Activated gamma-delta T cell treated with Interleukin-2 at 50 U/mL for 16 hours (primary cell): ENCODE results near the gene UTP25.
"Not testable (repeated sequence)": the region's sequence is repeated elsewhere in the genome, so short reads cannot be mapped to it uniquely, and the experiment has no call there.

ENCODE experiments used
- DNase-seq: peaks from one replicate; pipeline ENCODE4 v3.0.0-alpha.2; 2020

Gene UTP25, protein sequence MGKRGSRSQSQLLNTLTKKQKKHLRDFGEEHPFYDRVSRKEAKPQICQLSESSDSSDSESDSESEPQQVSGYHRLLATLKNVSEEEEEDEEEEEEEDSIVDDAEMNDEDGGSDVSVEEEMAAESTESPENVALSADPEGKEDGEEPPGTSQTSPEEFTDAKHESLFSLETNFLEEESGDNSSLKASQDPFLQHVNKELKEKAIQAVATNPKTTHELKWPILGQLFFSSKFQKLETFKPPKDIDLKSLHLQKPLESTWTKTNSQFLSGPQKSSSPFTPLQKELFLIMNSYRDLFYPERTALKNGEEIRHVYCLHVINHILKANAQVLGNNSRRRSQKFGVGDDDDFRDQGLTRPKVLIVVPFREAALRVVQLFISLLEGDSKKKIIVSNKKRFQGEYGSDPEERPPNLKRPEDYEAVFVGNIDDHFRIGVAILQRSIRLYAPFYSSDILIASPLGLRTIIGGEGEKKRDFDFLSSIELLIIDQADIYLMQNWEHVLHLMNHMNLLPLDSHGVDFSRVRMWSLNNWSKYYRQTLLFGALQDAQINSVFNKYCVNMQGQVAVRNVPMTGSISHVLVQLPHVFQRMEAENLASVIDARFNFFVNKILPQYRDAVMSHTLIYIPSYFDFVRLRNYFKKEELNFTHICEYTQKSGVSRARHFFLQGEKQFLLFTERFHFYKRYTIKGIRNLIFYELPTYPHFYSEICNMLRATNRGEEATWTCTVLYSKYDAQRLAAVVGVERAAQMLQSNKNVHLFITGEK

DNA sequence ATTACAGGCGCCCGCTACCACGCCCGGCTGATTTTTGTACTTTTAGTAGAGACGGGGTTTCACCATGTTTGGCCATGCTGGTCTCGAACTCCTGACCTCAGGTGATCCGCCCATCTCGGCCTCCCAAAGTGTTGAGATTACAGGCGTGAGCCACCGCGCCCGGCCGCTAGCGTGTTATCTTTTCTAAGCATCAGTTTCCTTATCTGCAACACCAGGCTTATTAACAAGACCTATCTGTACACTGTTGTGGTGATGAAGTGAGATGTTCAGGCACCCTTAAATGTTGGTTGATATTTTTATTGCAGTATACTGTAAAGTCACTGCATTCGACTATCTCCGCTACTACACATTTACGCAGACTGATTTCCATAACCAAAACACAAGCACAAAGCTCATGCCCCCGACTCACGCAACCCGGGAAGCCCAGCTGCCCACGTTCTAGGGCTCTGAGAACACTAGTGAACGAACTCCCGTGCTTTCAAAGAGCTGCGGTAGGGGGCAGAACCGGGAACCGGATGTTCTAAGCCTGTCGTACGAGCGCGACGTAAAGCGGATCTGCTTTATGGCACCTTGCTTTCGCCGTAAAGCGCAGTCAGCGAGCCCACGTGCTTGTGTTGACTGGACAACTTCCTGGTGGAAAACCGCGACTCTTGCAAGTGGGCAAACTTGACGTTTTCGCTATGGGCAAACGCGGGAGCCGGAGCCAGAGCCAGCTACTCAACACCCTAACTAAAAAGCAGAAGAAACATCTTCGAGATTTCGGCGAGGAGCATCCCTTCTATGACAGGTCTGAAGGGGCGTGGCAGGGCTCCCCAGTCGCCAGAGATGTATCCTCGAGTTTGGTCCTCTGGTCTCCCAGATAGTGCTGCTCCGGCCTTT lies at the start of gene UTP25:
Gene UTP25, plus strand, starts transcription at position 589 of the 879 bp plus-strand sequence. Its CDS starts 92 bp downstream, at position 681.
- DNase-seq, result peak; percentile 93

DNA sequence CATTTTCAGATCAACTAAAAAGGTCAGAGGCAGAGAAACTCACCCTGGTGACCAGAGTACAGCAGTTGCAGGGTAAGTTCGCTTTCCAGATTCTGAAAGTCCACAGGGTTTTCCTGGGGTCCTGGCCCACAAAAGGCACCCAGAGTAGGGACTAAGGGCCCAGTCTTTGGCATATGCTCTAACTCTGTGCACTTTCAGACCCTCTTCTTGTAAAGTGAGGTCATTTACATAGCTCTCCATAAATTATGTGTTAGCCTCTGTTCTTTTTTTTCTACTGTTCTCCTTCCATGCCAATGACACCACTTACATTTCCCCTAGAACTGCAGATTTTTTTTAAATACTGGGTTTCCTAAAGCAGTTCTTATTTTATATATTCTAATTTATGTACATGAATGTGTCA lies 49.7 kb upstream of the UTP25 start:
- DNase-seq, result no peak

DNA sequence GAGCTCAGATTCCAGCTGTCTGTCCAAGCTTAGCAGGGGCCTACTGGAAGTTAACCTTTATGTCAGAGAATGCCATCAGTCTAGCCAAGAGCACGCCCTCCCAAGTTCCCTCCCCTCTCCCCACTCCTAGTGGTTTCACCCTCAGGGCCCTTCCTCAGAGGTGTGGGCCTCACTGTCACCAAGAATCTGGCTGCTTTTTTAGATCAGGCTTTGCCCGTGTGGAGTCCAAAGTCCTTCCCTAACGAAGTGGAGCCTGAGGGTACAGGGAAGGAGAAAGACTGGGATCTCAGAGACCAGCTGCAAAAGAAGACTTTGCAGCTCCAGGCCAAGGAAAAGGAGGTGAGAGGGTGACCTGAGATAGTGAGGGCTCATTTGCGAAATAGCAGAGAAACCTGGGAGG lies 47.5 kb upstream of the UTP25 start:
- no peak for DNase-seq

DNA sequence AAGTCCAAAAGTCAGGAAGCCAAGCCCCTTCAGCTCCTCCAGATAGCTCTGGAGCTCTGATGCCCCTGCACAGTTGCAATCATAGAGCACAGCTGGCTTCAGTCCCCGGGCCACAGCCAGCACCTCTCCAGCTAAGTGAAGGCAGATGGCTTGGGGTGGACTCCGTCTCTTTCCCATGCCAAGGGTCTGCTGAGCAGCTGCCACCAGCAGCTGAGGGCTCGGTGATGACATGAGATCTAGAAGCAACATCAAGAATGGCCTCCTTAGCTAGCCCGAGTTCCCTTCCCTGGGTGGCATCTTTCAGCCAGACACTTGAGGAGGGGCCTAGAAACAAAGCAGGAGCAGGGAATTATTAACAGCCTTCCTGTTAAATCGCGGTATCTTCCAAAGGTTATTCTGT lies 44.4 kb upstream of the UTP25 start:
- no peak for DNase-seq

DNA sequence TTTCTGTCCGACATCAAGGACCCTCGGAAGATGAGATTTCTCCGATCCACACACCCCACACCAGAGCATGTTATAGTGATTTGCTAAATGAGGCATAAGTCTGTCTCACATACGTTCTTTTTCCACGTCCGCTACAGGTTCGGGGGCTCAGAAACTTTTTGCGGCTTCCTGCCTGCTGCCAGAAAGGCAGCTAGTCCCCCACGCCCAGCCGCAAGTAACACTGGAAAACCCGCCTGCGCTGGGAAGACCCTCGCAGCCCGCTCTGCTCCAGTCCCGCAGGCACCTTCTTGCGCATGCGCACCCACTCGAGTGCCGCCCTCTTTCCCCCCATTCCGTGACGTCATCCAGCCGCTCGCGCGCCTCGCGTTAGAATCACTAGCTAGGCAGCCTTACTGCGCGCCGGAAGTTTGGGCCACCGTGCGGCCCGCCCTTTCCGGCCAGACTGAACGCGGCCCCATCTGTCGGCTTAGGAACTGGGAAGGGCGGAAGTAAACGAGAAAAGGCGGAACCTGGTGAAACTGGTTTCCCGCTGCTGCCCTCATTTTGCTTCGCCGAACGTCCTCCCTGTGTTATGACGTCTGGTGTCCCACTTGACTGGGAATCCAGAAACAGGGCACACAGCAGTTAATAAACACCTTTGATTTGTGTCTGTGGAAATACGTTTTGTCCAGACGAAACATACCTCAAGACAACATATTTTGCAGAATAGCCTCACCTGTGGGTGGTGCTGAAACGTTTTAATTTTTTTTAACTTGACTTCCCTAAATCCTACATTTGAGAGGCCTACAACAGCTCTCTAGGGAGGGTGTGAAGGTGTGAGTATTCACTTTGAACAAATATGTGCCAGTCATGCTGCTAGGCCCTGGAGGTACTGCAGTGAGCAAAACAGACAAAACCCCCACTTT lies 43.3 kb upstream of the UTP25 start, which contains the start of gene C1orf74:
Gene C1orf74, minus strand, starts transcription at position 295 of the 905 bp plus-strand sequence. CDS start 925 bp downstream, outside the sequence.
- DNase-seq, result peak; percentile 99

DNA sequence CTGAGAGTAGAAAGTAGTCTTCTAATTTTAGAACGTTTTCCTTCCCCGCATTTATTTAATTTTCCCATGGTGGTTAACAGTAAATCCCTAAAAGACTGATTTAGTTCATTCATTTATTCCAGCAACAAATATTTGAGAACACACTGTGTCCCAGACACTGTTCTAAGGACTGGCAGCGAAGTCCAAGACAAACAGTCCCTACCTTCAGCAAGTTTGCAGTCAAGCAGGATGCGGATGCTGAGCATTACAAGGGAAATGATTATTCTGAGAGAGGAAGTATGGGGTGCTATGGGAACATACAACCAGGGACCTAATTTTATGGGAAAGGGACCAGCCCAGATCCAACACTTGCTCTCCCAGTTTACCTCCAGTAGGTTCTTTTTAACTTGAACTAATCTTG lies 42.2 kb upstream of the UTP25 start:
- DNase-seq, result no peak

DNA sequence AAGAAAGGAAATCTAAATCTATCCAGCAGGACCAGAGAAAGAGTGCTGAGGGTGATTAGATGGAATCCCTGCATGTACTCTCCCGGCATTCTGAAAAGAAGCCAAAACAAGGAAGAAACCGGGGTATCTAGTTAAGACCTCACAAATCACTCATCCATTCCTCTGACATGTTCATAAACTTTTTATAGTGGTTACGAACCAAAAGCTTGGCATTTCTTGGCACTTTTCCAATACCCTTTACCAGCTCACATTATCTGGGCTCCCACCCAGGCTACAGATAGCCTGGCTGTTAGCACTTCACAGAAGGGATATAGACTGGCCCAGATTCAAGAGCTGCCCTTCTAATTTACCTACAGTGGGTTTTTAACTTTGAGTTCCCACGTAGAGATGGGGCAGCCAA lies 41.6 kb upstream of the UTP25 start:
- DNase-seq, result no peak

DNA sequence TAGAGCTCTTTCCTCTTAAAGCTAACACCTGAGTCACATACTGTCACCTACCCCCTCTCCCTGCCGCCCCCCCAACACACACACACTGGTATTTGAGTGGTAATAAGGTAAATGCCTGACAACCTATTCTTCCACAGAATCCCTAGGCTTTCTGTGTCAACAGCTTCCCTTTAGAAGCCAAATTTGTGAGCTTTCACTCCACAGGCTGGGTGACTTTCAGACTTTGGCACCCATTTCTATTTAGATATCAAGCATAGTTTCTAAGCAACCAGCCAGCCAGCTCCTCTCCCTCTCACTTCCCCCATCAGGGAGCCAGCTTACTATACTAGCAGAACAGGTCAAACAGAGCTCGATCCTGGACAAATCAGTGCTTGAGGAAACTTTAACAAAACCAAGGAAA lies 40.2 kb upstream of the UTP25 start:
- no peak for DNase-seq

DNA sequence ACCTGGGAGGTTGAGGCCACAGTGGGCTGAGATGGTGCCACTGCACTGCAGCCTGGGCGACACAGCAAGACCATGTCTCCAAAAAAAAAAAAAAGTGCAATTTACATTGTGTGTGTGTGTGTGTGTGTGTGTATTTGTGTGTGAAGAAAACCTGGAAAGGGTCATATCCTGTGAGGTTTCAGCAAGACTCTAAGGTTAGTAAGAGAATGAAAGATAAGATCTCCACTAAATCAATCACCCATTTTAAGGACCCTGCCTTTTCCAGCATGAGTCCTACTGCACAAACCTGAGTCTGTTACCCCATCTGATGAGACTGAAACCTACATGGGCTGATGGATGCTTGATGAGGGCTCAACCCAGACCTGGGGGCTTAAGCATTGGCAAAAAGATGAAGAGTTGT lies 38.5 kb upstream of the UTP25 start:
- DNase-seq, result no peak

DNA sequence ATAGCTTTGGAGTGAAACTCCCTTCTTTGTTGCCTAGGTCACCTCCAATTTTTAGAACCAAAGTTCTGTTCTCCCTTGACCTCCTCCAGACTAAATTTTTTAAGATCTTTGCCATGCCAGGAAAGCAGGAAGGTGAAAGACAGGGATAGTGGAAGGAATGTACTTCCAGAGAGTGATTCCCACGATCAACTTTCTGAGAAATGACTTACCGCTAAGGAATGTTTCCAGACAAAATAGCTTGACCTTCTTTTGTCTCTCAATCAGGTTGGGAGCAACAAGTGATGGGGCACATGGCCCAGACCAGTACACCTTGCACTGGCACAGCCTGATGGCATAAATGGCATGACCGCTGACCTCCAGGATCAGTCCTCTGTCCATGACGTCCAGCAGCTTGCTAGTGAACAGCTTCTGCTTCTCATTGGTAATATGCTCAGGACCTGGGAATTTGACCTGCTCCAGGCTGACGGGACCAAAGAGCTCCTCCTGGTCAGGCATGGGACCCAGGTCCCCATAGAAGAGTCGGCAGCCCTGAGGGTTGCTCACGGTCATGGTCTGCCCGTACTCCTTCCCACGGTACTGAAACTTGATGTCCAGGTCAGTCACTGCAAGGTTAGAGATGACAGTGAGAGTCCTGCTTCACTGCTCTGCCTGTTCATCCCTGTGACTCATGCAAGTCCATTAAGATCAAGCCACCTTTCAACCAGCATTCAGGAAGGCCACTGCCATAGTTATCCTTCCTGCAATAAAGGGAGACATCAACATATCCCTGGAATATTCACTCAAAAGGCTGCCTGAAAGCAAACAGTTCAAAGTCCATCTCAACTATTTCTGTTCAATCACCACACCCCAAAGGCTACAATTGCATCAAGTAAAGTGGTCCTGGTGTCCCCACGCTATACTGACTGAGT lies 37.2 kb upstream of the UTP25 start:
- DNase-seq, result no peak

DNA sequence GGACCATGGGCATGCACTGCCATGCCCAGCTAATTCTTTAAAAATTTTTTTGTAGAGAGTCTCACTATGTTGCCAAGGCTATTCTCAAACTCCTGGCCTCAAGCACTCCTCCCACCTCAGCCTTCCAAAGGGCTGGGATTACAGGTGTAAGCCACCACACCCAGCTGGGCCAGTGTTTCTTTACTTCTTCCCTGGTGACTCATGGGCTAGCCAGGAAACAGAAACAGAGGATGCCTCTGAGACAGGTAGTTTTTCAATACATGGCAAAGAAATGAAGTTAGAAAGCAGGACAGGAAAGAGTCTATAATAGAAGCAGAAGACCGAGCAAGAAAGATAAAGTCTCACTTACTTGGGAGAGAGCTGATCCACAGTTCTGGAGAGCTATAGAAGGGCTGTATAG lies 35.9 kb upstream of the UTP25 start:
- DNase-seq, result no peak

DNA sequence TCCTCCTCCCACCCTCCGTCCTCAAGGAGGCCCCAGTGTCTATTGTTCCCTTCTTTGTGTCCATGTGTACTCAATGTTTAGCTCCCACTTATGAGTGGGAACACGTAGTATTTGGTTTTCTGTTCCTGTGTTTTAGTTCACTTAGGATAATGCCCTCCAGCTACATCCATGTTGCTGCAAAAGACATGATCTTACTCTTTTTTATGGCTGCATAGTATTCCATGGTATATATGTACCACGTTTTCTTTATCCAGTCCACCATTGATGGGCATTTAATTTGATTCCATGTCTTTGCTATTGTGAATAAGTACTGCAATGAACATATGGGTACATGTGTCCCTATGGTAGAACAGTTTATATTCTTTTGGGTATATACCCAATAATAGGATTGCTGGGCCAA lies 34.1 kb upstream of the UTP25 start:
- DNase-seq, result not testable (repeated sequence)

DNA sequence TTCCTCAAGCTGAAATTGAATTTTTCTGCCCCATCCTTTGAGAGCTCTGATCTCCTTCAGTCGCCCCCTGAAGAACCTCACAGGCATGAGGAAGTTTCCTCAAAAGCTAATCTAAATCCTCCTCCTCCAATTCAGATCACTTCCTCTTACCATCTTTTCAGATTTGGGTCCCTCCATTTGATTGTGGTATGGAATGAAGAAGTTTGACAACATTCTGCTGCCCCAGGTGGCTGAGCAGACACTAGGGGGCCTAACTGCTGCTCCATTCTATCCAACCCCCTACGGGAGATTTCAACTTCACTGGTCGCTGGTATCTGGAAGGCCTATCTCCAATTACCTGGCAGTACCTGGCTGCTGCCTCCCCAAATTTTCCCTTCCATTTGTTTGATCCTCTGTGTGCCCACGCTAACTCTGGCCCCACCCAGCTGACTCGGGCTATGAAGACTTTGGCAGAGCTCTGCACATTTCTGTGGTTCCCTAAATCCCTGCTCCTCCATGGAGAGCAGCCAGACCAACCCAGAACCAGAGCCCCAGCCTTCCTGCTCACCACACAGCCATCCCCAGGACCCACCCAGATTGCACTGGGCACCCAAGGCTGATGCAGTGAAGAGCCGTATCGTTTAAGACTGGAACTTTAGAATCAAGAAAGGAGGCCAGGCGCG lies 29.7 kb upstream of the UTP25 start:
- DNase-seq, result no peak

DNA sequence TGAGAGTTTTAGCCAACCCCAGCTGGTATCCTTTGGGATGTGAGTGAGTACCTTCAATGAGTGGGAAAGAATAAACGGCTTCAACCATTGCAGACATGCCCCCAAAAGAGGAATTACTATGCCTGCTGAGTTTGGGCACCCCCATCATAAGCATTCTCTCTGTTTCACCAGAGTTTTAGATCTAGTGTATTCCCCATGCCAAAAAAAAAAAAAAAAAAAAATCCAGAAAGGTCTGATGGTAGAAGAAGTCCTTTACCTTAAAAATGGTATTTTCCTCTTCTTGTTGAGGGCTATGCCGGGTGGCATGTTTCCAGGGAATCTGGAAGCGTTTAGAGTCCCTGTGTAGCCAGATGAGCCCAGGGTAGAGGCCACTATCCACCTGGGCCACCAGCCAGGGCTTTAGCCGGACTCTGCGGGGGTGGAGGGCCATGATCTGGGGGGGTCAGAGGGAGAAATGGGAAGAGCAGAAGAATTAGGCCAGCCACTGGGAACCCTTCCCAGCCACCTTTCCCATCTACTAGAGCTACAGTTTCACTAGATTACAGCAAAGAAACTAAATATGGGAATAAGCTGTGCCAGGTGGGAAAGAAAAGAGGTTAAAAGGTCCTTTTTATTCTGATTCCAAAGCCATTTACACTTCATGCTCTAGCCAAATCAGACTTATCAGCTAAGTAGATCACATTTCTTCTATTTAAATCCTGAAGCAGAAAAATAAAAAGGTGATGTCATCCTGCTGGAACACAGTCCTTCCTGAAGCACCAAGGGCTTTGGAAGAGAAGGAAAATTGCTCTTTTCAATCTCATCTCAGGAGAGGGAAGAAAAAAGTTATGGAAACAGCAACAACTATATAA lies 26.6 kb upstream of the UTP25 start:
- no peak for DNase-seq

DNA sequence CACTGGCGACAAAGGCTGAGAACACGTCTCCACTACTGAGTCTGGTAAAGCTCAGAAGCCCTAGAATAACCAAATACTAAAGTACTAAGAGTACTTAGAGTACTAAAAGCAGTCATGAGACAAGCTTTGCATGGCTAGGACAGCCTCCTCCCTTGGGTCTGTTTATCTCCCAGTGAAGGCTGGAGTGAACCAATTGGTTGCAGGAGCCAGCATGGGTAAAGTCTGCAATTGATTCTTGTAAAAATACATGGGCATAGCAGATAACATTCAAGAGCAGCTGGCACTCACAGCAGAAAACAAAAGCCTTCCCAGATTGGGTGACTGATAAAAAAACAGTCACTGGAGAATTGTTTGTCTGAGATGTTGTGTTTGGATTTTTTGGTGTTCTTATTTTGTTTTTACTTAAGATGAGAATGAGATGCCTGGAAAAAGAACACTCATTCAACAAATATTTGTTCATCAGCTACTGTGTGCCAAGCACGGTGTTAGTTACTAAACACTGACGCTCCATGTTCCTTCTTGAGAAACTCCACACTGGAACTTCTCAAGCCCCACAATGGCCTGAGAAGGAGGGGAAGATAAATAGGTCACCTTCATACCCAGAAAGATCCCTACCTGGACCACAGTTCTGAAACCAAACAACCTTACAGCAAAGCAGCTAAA lies 25.5 kb upstream of the UTP25 start:
- no peak for DNase-seq

DNA sequence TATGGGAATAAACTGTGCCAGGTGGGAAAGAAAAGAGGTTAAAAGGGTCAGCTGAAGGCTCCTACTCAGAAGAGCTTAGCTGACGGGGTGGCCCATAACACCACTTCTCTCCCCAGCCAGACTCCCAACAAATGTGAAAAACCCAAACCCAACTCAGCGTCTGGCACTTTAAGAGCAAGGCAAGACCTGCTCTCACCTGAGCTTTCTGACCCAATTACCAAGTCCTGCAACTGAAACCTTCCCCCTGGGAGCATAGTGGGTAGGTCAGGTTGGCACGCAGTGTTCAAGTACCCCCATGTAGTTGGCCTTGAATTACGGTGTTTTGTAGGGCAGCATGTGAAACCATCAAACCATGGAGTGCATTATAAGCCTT lies 25.0 kb upstream of the UTP25 start:
- DNase-seq, result no peak

DNA sequence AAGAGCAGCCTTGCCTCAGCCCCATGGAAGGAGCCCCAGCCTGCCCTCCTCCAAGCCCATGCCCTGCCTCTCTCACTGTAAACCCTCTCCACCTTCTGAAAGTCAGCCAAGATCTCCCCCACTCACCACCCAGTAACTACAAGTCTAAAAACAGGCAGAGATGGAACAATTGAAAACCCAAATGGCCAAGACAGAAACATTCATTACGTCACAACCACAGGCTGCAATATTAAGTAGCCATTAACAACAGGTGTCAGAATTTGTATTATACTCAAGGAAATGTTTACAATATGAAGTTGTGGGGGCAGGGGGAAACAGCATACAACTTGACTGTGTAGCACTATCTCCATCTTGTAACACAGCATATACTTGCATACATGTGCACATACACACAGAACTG lies 24.2 kb upstream of the UTP25 start:
- DNase-seq, result no peak

DNA sequence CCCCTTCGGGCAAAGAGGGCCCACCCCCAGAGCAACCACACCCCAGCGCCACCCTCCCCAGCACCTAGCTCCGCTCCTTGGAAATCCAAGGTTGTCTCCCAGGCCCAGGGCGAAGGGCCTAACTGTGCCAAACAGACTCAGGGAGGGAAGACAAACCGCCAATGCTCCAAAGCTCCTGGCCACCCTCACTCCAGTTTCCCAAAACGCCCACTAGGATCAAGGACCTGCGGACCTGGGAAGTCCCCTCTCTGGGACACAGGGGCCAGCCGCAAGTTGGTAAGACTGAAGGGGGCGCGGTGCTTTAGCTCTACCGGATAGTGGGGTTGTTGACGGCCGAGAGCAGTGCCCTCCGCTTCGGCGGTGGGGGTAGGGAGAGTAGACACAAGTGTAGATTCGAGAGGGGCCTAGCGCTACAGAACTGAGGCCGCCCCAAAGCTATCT lies 22.4 kb upstream of the UTP25 start:
- no peak for DNase-seq
